GM18526 (cell line): ENCODE results near the gene PRKCE.
A peak's percentile ranks its signal among the peaks of the same experiment; 100 is the strongest.

Experiments used
- POLR2A ChIP-seq: IDR thresholded peaks from 3 replicates; pipeline ENCODE4 v1.6.1; 2011; ENCODE audit not compliant: insufficient read length; ENCODE audit errors: extremely low read depth

The PRKCE gene

DNA sequence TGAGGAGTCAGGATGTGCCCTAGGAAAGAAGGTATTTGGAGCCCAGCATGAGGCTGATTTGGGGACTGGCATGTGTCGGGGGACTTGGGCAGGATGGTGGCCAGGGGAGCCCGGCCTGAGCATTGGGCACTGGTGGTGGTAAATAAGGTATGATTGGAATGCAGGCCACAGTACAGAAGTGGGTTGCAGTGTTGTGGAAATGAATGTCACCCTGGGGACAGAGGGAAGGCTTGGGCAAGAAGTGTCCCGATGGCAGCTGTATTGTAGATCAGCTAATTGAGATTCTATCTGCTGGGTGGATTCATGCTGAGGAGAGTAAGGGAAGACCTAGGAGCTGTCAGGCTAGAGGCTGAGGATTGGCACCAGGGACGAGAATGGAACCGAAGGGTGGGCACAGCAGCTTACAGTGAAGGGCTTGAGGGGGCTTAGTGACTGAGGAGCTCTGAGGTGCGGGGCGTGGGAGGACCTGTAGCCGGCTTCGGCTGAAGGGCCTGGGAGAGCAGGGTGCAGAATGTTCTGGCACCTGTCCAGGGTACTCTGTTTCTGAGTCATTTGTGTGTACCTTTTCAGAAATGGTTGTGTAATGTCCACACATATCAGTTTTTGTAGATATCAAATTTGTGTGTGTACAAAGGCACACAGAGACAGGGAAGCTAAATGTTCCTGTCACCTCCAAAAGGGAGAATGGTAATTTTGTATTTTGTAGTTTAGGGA, 170.2 kb downstream of the PRKCE start:
- TF ChIP-seq POLR2A, result no peak

DNA sequence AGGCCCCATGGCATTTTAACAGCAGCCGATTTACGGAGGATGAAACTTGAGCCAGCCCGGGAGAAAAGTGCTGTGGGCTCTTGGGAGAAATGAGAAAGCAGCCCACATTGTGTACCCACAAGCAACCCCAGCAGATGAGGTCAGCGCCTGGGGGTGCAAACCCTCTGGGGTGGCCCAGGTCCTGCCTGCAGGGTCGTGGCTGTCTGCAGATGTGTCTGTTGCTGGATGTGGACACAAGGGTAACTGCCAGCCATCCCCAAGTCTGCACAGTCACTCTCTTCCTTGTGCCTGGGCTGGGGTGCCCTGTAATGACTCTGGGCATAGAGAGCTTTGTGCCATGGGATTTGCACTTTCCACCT, 170.8 kb downstream of the PRKCE start:
- TF ChIP-seq POLR2A, result no peak

DNA sequence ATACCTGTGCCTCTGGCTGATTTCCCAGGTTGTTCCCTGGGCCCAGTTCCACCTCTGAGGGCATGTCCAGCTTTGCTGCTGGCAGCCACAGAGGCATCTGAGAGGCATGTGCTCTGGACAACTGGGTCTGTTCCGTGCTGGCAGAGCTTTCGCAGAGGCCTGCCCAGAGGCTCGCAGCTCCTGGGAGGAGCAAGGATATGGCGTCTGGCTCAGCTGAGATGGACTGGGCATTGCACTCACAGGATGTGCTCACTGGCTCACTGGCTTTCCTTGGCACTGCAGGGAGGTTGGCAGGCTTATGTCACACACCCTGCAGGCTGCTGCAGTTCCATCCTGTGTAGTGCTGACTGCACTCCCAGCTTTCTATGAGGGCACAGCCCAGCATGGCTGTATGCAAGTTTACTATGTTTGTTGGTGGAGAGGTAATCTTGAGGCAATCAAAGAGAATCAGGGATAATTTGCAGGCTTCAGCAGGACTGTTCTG, 172.3 kb downstream of the PRKCE start:
- TF ChIP-seq POLR2A, result no peak

DNA sequence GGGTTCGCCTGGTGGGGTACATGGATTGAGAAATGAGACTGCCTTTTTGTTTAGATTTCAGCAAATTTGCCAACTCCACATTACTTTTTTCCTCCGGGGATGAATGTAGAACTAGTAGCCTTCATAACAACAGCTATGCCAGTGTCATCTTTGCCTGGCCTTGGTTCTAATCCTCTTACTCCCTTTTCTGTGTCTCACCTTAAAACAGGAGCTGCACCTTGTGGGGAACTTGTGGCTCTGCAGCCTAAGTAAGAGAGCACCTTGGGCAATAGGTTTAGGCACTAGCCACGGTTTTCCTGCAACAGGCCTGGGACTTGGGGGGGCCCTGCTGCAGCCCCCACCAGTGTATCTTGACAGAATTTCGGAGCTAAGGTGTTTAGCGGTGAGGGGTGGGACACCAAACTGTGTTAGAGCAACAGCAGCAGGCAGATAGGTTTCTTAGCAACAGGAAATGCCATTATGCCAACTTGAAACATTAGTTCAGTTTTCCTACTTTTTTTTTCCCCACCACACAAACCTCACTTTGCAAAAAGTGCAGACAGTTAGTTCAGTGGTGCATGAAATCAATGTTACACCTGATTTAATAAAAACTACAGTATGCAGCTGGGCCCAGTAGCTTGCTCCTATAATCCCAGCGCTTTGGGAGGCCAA, 173.7 kb downstream of the PRKCE start:
- no peak for TF ChIP-seq POLR2A

DNA sequence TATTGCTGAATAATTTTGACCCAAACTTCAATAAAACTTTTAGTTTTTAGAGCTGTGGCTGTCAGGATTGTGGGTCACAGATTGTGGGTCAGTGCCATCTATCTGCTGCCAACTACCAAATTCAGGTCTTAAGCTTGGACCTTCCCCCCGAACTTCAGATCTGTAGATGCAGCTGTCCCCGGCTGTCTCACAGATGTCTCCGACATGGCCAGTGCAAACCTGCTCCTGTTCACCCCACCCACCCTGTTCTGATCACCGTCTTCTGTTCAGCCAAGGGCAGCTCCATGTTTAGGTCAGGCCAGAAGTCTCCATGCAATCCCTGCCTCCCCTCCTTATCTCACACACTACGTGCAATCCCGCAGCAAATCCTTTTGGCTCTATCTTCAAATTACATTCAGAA, 175.0 kb downstream of the PRKCE start:
- TF ChIP-seq POLR2A, result no peak

DNA sequence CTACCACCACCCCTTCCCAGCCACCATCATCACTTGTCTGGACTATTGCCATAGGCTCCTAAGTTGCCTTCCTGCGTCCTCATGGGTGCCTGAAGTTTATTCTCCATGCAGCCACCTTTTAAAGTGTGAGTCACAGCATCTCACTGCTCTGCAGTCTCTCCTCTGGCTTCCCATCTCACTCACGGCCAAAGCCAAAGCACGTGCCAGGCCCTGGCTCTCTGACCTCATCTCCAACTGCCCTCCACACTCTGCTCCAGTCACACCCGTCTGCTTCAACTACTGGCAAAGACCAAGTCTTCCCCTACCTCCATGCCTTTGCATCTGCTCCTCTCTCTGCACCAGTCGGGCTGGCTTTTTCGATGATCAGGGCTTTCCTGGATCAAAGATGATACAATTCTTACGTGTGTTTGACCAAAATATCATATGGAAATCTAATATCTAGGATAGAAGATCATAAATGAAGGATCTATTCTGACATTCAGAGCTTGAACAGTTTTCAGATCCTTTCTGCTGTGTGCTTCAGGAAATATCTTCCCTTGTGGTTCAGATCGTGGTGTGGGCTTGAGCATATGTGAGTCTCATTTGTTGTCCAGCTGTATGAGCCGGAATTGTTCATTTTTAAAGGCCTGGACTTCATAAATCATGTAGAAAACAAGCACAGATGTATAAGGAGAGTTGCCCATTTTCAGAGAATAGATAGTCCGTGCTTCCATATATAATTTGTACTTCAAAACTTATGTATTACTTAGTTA, 175.6 kb downstream of the PRKCE start:
- TF ChIP-seq POLR2A, result no peak

DNA sequence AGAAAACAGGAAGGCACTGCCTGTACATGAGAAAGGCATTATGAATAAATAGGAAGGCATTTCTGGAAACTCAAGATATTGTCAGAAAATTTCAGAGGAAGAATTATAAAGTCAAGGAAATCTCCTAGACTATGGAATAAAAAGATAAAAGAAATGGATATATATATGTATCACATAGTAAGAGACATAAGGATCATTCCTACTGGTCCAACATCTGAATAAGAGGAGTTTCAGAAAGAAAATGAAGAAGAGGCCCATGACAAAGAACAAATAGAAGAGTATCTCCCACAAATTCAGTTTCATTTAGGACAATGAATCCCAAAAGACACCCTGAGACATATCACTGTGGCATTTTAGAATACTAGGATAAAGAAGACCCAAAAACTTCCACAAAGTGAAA, 178.8 kb downstream of the PRKCE start:
- no peak for TF ChIP-seq POLR2A

DNA sequence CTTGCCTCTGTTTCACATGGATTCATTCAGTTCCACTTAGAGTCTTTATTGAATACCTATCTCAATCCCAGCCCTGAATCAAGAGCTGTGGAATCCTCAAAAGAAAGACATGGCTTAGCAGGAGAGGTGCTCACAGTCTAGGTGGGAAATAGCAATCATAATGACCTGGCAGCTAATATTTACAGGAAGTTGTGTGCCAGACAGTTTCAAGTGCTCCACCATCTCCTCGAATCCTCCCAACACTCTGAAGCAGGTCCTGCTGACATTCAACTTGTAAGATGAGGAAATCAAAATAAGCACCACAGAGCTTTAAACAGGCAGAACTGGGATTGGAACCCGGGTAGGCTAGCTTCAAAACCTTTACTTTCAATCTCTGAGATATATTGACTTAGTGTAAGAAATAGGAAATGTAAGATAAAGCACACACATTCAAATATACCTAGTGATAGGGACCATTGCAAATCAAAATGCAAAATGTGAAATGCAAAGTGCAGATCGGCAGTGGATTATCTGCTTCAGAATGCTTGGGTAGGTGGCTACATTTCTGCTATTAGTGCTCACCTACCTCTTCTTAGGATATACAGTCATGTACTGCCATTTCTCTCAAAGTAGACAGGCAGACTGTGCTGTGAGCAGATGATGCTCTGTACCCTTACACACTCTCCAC, 182.0 kb downstream of the PRKCE start:
- no peak for TF ChIP-seq POLR2A

DNA sequence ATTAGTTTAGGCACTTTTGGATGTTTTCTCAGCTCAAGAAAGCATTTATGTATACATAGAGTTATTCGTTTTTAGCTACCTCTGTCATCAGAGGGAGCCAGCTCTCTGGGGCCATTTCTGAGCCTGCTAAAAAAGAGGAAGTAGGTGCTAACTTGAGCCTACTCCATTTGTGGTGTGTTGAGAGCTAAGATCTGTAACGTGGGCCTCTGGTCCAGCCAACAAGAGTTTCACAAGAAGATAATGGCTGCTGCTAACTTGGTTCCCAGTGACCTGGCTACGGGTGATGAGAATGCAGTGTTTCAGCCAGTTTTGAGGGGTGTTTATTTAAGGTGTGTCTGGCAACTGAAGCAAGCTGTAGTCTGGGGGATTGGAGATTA, 182.5 kb downstream of the PRKCE start:
- peak; percentile 15 for TF ChIP-seq POLR2A

DNA sequence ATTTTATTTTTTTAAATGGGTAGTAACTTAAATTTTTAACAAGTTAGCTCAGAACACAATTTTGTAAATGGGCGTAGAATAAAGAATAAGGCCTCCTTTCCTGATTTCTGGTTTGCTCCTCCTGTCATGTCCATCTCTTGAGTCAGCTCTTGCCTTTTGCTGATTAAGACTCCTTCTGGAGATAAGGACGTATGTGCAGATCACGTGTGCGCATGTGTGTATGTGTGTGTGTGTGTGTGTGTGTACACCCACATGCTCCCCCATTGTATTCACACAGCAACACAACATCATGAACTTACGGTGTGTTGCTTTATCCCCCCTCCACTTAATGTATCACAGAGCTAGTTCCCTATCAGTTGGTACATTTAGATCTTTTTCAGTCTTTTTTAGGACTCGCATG, 182.9 kb downstream of the PRKCE start:
- no peak for TF ChIP-seq POLR2A

DNA sequence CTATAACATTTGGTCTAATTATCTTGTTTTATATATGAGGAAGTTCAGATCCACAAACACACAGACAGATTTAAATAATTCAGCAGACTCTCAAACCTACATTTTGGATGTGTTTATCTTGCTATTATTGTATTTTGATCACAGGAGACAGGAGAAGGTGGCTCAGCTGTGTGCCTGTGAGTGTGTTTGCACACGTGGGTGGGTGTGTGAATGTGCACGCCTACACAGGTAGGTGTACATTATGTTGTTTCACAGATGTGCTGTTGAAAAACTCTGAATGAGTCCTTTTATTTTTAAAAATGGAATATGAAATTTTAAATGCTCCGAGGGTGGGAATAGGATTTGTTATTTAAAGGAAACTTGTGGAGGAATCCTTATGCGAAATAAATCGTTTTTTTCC, 183.4 kb downstream of the PRKCE start:
- TF ChIP-seq POLR2A, result no peak

DNA sequence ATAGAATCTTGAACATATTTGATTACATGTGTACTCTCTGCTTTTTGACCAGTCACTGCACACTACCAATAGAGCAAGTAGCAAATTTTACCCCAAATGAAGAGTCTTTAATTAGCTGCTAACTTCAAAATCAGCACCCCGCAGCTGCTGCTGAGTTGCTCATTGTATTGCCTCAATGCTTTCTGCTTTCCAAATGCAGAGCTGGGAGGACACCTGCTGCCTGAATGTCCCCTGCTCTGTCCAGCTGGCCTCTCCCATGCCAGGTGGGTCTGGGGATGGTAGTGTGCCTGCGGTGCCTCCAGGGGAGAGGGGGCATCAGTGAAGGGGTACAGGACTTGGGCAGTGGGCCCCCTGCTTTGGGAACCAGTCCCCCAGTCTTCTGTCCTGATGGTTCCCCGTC, 184.8 kb downstream of the PRKCE start:
- no peak for TF ChIP-seq POLR2A

DNA sequence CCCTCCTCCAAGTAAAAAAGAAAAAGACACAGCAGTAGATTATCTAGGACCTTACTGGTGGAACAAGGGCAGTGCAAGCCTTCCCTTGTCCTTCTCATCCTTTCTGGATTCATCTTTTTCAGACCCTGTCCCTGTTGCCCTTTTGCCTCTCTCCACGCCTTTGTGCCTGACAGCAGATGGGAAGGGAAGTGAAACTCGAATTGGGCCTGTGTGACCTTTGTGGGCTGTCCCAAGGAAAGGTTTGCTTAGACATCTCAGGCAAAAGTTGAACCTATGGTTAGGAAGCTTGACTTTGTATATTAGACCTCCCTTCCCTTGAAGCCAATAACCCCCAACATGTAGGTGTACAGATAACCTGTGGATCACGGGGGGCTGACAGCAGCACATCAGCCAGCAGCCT, 185.3 kb downstream of the PRKCE start:
- TF ChIP-seq POLR2A, result no peak

DNA sequence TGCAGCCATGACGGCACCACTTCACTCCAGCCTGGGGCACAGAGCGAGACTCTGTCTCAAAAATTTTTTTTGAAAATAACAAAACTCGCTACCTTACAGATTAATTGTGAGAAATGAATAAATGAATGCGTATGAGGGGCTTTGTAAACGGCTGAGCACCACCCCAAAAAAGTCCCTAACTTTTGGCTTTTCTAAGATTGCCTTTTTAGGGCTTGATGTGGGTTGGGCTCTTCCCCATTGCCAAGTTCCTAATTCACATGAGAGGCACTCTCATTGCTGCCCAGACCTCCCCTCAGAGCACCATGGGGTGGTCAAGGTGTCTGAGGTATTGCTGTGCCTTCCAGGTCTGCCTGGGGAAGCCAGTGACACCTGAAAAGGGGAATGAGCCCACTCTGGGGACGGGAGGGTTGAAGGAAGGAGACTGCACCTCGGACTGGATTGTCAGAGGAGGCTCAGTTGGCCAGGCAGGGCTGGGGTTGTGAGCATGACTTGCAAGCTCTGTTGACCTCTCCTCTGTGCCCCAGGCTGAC, 186.4 kb downstream of the PRKCE start:
- TF ChIP-seq POLR2A, result peak; percentile 53

DNA sequence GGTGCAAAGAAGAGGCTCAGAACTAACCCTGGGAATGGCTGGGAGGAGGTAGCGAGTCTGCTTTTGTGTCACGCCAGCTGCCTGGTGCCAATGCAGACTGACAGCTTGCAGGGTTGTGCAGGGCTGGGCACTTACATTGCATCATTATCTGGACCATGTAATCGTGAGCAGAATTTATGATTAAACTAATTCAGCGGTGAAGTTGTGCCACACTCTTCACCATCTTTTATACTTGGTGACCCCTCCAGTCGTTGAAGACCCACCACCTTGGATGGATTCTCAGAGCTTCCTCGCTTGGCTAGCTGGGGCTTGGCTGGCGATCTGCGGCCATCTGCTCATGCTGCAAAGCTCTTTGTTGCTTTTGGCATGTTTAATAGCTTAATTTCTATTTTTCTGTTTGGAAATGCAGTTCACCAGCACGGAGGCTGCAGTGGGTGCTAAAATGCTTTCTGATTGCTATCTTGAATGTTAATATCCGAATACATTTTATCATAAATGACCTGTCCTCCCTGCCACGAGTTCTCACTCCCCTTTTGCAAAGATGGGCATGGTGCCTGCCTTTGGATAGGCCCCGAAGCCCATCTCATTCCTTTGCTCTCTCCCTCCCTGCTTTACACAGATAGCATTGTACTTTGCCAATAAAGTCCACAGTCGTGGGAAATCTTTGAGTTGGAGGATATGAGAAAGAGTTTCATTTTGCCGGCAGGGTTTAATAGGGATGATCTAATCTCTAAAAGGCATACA, 188.2 kb downstream of the PRKCE start:
- TF ChIP-seq POLR2A, result no peak
